Measurements from ENCODE around the gene ADGRA3.

DNA sequence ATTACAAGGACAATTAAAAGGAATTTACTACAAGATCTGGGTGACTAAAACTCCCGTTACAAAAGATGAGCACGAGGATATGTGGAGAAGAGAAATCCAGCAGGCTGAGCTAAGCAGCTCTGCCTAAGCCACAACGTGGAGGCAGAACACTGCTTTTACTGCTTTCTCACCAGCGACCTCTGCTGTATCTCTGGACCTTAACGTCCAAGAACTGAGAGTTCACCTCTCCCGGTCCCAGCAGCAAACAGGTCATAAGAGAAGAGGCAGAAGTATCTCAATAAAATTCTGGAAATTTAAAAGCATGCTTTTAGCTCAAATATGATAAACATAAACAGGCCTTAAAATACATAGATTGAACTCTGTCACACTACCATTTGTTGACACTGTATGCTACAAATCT, 81.0 kb downstream of the ADGRA3 start:
- TF ChIP-seq, protein P1, sequence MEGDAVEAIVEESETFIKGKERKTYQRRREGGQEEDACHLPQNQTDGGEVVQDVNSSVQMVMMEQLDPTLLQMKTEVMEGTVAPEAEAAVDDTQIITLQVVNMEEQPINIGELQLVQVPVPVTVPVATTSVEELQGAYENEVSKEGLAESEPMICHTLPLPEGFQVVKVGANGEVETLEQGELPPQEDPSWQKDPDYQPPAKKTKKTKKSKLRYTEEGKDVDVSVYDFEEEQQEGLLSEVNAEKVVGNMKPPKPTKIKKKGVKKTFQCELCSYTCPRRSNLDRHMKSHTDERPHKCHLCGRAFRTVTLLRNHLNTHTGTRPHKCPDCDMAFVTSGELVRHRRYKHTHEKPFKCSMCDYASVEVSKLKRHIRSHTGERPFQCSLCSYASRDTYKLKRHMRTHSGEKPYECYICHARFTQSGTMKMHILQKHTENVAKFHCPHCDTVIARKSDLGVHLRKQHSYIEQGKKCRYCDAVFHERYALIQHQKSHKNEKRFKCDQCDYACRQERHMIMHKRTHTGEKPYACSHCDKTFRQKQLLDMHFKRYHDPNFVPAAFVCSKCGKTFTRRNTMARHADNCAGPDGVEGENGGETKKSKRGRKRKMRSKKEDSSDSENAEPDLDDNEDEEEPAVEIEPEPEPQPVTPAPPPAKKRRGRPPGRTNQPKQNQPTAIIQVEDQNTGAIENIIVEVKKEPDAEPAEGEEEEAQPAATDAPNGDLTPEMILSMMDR (IDR thresholded peaks at IDR 0.05 in 8 of 11, conservative IDR thresholded peaks at IDR 0.05 in 3 of 11) = no peak
- no peak for TF ChIP-seq POLR2AphosphoS5 (IDR thresholded peaks at IDR 0.05)

Measured in spleen (tissue), 7 donors.